ENCODE data around the gene TCOF1. TPM values are rescaled to one million over a fixed set of nuclear protein-coding genes. Genes with fewer than 3 reads are reported as not detected.

Gene TCOF1
- total RNA-seq, 2 donors from 2014 or later: 23.4 to 47.0 TPM

GRCh38 chr5:150431574-150431973 lies 74.1 kb downstream of the TCOF1 start:
- no peak for TF ChIP-seq CTCF (IDR thresholded peaks at IDR 0.05)
- no peaks in the 10 kb centered on the region for H3K9me3 ChIP-seq
- ATAC-seq (ENCODE audit: insufficient number of reproducible peaks, low FRiP score, low read depth): no peak

GRCh38 chr5:150434464-150434863 lies 77.0 kb downstream of the TCOF1 start:
- no peak for TF ChIP-seq CTCF (IDR thresholded peaks at IDR 0.05)
- H3K9me3 ChIP-seq: no peaks in the 10 kb centered on the region
- H3K27me3 ChIP-seq (replicated peaks; ENCODE audit: insufficient read depth): no peaks in the 10 kb centered on the region
- DNase-seq (ENCODE audit: low spot score) (no peak), ATAC-seq (ENCODE audit: insufficient number of reproducible peaks, low FRiP score, low read depth) (no peak)
- no peak overlapping the region for H3K27ac ChIP-seq
- H3K4me3 ChIP-seq: no peak overlapping the region
- H3K4me1 ChIP-seq (ENCODE audit: control insufficient read depth in 1 of 2, low read depth in 2 of 2): no peaks in the 10 kb centered on the region
- H3K36me3 ChIP-seq: no peaks in the 10 kb centered on the region

More at GRCh38 chr5:150431574-150431973, 74.1 kb downstream of the TCOF1 start:
- Histone ChIP-seq H3K4me3 (no peak overlapping the region), H3K36me3 (no peaks in the 10 kb centered on the region), H3K4me1 (ENCODE audit: control insufficient read depth in 1 of 2, low read depth in 2 of 2) (no peaks in the 10 kb centered on the region), H3K27ac (no peak overlapping the region), H3K27me3 (replicated peaks; ENCODE audit: insufficient read depth) (no peaks in the 10 kb centered on the region)
- no peak for DNase-seq (ENCODE audit: low spot score)

- peak; percentile 51 for ATAC-seq (ENCODE audit: insufficient number of reproducible peaks, low FRiP score, low read depth)
- no peaks in the 10 kb centered on the region for H3K9me3 ChIP-seq
Observed at GRCh38 chr5:150436141-150436680, 78.7 kb downstream of the TCOF1 start.

GRCh38 chr5:150438873-150439546 lies 81.5 kb downstream of the TCOF1 start:
- no peak for ATAC-seq (ENCODE audit: insufficient number of reproducible peaks, low FRiP score, low read depth)
- Histone ChIP-seq H3K27me3 (replicated peaks; ENCODE audit: insufficient read depth) (no peaks in the 10 kb centered on the region), H3K36me3 (peaks cover 9% of the 10 kb centered on the region), H3K4me1 (ENCODE audit: control insufficient read depth in 1 of 2, low read depth in 2 of 2) (no peaks in the 10 kb centered on the region), H3K9me3 (no peaks in the 10 kb centered on the region), H3K4me3 (no peak overlapping the region), H3K27ac (no peak overlapping the region)
- peak; percentile 35 for TF ChIP-seq CTCF (IDR thresholded peaks at IDR 0.05)
- DNase-seq (ENCODE audit: low spot score): no peak

More at GRCh38 chr5:150436141-150436680, 78.7 kb downstream of the TCOF1 start:
- Histone ChIP-seq H3K27me3 (replicated peaks; ENCODE audit: insufficient read depth) (no peaks in the 10 kb centered on the region), H3K4me1 (ENCODE audit: control insufficient read depth in 1 of 2, low read depth in 2 of 2) (no peaks in the 10 kb centered on the region), H3K36me3 (no peaks in the 10 kb centered on the region), H3K4me3 (no peak overlapping the region), H3K27ac (no peak overlapping the region)
- TF ChIP-seq CTCF (IDR thresholded peaks at IDR 0.05): peak; percentile 90
- DNase-seq (ENCODE audit: low spot score): peak; percentile 84

- Histone ChIP-seq H3K4me1 (ENCODE audit: control insufficient read depth in 1 of 2, low read depth in 2 of 2) (no peaks in the 10 kb centered on the region), H3K36me3 (peaks cover 31% of the 10 kb centered on the region), H3K9me3 (no peaks in the 10 kb centered on the region), H3K27me3 (replicated peaks; ENCODE audit: insufficient read depth) (no peaks in the 10 kb centered on the region), H3K4me3 (no peak overlapping the region), H3K27ac (no peak overlapping the region)
- no peak for ATAC-seq (ENCODE audit: insufficient number of reproducible peaks, low FRiP score, low read depth)
- DNase-seq (ENCODE audit: low spot score): no peak
- TF ChIP-seq CTCF (IDR thresholded peaks at IDR 0.05): no peak
Observed at GRCh38 chr5:150440948-150441812, 83.7 kb downstream of the TCOF1 start.

Data from thoracic aorta (tissue), 2 donors.